Measurements from ENCODE around the gene NINJ1.
"Not testable (repeated sequence)": the region's sequence is repeated elsewhere in the genome, so short reads cannot be mapped to it uniquely, and the experiment has no call there.

NINJ1 gene

DNA sequence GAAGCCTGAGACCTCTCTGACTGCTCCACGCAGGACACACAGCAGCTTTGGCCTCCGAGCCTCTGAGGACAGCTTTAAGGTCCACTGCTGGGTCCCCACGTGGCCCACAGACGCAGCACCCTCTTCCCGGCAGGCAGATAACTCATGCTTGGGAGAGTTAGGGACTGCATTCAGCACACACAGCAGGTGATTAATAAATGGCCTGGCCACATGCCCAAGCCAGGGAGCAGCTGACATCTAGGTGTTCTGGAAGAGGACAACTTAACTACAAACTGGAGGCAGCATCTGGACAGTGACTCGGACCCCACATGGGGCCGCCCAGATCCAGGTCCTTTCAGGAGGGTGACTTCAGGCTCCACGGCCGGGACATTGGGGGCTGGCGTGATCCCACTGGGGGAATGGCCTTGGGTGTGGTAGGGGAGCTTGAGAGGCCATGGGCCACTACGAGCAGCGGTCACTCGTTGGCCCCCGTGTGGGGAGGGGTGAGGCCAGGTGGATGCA lies 11.3 kb downstream of the NINJ1 start:
- no peak for TF ChIP-seq ZNF274 (IDR thresholded peaks at IDR 0.05; ENCODE audit: low read depth, low read length)
- H3K4me3 ChIP-seq (ENCODE audit: low read length): no peak overlapping the region

DNA sequence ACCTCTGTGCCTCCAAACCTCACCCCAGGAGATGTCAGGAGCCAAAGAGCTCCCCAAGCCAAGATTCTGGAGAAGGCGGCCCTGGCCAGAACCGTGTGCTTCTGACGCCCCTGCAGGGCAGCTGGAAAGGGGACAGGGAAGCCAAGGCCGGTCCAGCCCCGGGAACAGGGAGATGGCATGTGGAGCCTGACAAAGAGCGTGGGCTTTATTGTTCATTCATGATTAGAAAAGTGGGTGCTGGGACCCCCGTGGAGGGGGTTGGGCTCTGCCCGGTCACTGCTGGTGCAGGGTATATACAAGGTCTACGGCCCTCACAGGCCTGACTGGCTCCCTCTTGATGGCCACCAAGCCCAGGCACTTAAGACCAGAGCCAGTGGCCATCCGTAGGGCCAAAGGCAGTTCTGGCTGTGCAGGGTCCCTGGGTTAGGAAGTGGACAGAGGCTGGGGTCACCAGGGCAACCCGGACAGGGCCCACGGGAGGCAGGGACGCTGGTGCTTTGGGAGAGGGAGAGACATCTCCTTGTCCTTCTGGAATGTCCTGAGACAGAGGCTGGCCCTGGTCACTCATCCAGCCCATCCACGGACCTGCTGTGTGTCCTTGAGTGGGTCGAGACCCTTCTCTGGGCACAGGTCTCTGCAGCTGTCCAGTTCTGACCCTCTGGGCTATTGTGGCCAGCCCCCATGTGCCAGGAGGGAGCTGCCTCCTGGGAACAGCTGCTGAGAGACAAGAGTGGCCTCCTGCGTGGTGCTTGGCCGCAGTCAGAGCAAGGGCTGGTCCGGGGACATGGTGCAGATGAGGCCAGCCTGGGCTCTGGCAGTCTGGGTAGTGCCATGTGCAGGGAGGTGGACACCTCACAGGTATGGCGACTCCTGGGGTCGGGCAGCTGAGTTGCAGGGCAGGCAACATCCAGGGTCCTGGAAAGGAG lies 12.5 kb downstream of the NINJ1 start:
- no peak overlapping the region for H3K4me3 ChIP-seq (ENCODE audit: low read length)
- no peak for TF ChIP-seq ZNF274 (IDR thresholded peaks at IDR 0.05; ENCODE audit: low read depth, low read length)

DNA sequence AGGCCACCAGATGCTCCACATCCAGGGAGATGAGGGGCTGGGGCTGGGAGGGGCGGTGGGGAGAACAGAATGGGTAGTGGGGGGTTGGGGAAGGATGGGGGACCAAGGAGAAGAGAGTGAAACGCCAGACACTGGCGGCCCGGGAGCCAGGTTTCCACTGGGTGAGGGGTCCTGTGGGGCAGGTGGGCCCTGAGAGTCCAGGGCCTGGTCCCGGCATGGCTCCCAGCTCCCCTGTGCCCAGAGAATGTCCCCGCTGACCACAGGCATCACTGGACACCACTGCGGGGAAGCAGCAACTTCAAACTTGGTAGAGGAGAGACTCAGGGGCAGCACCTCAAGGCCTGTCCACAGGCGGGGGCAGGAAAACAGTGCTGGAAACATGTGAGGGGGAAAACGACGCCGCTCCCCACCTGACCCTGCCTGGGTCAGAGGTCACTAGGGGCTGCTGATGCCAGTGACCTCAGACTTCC lies 13.2 kb downstream of the NINJ1 start:
- TF ChIP-seq ZNF274 (IDR thresholded peaks at IDR 0.05; ENCODE audit: low read depth, low read length): no peak
- H3K4me3 ChIP-seq (ENCODE audit: low read length): no peak overlapping the region

DNA sequence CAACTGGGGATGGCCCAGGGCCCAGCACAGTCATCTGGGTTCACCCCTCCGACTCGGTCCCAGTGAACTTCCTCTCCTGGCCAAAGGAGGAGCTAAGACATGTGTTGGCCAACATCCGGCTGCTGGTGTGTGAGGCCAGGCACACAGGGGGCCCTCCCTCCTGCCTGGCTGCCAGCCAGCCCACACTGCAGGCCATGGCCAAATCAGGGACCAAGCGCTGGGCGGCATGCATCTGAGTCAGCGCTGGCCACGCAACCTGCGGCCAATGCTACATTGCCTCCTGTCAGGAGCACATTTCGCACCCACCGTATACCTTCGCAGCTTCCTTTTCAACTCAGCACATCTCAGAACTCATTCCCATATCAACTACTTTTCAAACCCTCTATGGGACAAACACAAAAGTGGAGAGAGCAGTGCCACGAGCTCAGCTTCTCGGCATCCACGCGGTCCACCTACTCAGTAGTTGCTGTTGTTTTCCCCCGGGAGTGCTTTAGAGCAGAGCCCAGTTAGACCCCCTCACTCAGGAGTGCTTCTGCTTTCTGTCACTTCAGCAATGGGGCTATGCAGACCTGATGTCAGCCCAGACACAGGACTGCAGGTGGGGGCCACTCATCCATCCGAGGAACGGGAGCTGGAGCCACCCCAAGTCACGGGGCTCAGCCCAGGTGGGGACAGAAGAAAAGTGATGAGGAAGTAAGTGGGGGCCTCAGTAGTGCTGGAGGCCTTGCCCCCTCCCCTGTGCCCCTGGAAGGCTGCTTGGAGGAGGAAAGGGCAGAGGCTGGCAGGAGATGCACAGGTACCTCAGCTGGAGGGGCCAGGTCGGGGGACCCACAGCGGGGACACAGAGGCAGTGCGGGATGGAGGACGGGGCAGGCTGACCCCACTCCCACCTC lies 13.9 kb downstream of the NINJ1 start:
- TF ChIP-seq ZNF274 (IDR thresholded peaks at IDR 0.05; ENCODE audit: low read depth, low read length): no peak
- H3K4me3 ChIP-seq (ENCODE audit: low read length): no peak overlapping the region

DNA sequence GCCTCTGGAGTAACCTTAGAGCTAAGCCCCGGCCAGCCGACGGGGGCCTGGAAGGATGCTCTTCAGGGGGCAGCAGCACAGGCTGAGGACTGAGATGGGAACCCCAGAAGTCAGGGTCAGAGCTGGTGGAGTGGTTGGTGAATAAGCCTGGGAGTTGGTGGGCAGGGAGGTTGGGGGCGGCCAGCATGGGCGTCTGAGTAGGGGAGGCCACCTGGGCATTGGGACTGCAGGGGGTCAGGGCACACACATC lies 14.4 kb downstream of the NINJ1 start:
- no peak overlapping the region for H3K4me3 ChIP-seq (ENCODE audit: low read length)
- TF ChIP-seq ZNF274 (IDR thresholded peaks at IDR 0.05; ENCODE audit: low read depth, low read length): no peak

DNA sequence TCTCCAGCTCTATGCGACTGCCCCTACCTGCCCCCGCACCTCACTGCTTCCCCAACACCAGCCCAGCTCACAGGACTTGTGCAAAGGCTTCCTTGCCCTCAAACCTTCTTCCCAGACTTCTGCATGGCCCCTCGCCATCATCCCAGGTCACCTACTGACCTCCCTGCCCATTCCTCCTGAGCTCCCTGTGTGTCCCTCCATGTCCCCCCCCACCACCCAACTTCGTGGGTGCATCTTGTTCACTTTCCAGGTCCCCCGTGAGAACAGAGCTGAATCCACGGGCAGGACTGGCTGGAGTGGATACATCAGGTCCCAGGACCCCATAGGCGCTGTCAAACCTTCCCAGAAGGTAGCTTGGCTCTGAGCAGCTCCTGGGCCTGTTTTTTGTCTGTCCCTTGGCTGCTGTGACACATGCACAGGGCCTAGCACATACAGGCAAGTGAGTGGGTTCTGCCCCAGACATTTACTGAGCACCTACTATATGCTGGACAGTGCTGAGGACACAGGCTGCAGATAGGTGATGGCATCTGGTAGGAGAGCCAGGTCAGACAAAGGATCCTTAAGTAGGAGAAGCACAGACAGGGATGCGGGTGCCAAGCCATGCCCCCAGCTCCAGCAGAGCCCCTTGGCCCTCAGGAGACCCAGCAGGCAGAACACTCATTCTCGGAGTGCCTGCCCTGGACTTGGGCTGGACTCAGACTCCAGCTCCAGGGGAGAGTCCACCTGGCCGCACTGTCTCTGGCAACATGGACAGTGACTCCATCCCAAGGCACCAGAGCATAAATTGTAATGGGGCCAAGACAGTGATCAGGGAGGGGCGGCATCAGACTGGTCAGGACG lies 15.0 kb downstream of the NINJ1 start:
- no peak for TF ChIP-seq ZNF274 (IDR thresholded peaks at IDR 0.05; ENCODE audit: low read depth, low read length)

DNA sequence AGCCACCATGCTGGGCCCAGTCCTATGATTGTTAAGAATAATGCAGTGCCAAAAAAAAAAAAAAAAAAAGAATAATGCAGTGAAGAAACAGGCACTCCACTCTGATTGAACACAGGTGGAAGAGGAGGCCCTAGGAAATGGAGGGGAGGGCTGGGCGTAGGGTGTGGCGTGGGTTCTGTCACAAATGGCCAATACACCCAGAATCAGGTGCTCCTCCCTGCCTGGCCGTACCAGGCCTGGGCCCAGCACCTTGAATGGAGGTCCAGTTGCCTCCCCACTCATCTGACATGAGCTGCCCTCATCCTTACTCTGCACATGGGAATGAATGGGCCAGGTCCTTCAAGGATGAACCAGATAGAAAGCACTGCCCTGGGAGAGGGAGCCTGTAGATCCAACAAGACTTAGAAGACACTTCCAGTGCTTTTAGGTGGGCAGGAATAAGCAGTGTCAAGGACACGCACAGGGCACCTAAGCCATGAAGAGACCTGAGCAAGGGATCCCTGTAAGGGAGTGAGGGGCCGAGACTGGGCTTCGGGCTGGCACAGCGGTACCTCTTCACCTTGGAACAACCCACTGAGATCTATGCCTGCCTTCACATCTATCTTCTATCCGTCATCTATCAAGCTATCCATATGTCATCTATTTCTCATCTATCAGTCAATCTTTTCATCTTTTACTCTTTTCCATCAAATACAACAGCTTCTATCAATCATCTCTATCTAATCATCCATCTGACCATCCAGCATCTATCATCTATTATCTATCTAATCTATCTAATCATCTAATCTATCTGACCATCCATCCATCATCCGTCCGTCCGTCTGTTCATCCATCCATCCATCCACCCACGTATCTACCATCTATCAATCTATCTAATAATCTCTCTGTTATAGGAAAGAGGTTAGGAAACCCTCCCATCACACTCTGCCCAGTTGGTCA lies 15.9 kb downstream of the NINJ1 start:
- no peak for TF ChIP-seq ZNF274 (IDR thresholded peaks at IDR 0.05; ENCODE audit: low read depth, low read length)
- H3K4me3 ChIP-seq (ENCODE audit: low read length): no peak overlapping the region

More for the DNA sequence above, 15.0 kb downstream of the NINJ1 start:
- no peak overlapping the region for H3K4me3 ChIP-seq (ENCODE audit: low read length)

DNA sequence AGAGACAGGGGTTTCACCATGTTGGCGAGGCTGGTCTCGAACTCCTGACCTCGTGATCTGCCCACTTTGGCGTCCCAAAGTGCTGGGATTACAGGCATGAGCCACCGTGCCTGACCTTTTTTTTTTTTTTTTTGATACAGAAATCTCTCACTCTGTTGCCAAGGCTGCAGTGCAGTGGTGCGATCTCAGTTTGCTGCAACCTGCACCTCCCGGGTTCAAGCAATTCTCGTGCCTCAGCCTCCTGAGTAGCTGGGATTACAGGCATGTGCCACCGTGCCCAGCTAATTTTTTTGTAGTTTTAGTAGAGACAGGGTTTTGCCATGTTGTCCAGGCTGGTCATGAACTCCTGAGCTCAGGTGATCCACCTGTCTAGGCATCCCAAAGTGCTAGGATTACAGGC lies 16.5 kb downstream of the NINJ1 start:
- not testable (repeated sequence) for H3K4me3 ChIP-seq (ENCODE audit: low read length)

DNA sequence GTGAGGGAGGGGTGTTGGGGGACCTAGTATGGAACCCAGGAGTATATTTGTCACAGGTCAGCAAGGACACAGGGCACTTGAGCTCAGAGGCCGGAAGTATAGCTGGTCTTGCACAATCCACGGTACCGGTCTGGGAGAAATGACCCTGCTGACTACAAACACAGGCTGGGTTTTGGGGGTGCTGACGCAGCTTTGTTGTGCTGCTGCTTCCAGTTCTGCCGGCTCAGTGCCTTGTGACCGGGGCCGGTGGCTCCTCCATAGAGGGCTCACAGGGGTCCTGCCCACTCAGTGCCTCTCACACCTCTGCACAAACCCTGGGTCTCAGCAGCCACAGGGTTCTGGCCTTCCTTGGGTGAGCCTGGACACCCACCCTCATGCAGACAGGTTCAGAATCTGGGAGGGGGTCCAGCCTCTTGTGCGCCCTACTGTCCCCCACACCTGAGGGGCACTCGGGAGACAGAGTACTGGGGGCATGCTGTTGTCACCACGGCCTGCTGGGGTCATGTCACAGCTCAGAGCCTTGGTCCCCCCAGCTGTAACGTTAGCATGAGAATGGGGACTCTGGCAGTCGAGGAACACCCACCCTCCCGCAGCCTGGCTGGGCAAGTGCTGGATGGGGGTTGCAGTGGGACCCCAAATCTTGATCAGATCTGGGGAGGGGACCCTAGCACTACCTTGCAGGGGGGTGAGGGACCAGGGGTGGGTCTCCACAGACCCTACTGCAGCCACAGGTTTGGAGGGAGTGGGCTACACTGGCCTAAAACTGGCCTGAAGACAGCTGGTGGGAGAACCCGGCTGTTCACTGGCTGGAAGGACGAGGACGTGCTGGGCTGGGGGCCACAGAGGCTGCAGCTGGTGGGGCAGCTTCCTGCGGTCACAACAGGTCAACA lies 17.7 kb downstream of the NINJ1 start:
- H3K4me3 ChIP-seq (ENCODE audit: low read length): no peak overlapping the region
- no peak for TF ChIP-seq ZNF274 (IDR thresholded peaks at IDR 0.05; ENCODE audit: low read depth, low read length)

DNA sequence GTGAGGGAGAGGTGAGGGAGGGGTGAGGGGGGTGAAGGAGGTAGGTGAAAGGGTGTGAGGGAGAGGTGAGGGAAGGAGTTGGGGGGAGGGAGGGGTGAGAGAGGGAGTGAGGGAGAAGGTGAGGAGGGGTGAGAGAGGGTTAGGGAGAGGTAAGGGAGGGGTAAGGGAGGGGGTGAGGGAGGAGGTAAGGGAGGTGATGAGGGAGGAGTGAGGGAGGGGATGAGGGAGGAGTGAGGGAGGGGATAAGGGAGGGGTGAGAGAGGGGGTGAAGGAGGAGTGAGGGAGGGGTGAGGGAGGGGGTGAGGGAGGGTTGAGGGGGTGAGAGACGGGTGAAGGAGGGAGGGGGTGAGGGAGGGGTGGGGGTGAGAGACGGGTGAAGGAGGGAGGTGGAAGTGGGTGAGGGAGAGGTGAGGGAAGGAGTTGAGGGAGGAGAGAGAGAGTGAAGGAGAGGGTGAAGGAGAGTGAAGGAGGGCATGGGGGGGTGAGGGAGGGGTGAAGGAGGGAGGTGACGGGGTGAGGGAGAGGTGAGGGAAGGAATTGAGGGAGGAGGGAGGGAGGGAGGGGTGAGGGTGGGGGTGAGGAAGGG lies 18.5 kb downstream of the NINJ1 start:
- TF ChIP-seq ZNF274 (IDR thresholded peaks at IDR 0.05; ENCODE audit: low read depth, low read length): no peak
- H3K4me3 ChIP-seq (ENCODE audit: low read length): no peak overlapping the region

DNA sequence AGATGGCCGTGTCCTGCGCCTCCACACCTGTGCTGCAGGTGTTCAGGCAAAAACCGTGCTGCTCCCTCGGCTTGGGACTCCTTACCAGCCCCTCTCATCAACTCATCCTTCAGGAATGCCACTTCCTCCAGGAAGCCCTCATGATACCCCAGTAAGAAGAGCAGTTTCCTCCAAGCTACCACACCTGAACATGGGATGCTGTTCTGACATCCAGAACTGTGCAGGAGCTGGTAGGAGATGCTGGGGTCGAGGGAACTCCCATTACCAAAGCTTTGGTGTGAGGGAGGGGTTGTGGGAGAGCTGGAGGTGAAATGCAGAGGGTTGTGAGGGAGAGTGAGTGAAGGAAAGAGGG lies 19.1 kb downstream of the NINJ1 start:
- H3K4me3 ChIP-seq (ENCODE audit: low read length): no peak overlapping the region
- no peak for TF ChIP-seq ZNF274 (IDR thresholded peaks at IDR 0.05; ENCODE audit: low read depth, low read length)
